Glomerular endothelial cell (primary cell): ENCODE measurements around the gene HOXA10. TPM values are rescaled to one million over a fixed set of nuclear protein-coding genes. Genes with fewer than 3 reads are reported as not detected.
A peak's percentile ranks its signal among the peaks of the same experiment; 100 is the strongest.

Source experiments
- DNase-seq: peaks from one replicate; pipeline ENCODE4 v3.0.0-alpha.2; 2011; ENCODE audit warnings: low read depth, low spot score; ENCODE audit errors: extremely low read depth
- total RNA-seq: library from RNA; depleted of rRNA; stranded (reverse); fragments of >200 nt; gene quantifications from 2 replicates; pipeline ENCODE4 v1.2.3, GENCODE V29; 2015

The HOXA10 gene
- total RNA-seq, 1 donor from 2014 or later, result 8.1 TPM

DNA sequence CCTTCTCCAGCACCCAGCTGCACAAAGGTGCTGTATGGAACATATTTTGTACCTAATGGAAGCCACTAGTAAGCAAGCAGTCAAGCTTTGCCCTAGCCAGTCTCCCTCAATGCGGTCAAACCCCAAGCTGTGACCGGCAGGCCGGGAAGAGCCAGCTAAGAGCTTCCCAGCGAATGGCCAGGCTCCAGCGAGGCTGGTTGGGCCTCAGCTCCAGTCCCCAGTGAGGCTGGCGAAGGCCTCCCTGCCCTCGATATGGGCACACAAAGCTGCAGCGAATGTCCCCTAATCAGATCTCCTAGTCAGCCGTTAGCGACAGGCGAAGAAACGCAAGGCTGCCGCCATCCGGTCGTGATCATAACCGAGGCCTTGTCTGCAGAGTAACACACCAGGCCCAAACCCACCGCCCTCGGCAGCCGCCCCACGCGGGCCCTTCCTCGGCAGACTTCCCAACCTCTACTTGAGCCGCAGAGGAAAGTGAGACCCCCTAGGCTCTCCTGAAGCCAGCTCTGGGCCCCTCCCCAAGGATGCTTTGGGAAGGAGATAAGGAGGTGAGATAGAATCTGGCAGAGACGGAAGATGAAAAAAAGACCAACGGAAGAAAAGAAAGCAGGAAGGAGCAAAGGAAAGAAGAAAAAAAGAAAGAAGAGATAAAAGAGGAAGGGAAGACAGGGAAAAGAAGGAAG lies 5.7 kb downstream of the HOXA10 start:
- no peak for DNase-seq

DNA sequence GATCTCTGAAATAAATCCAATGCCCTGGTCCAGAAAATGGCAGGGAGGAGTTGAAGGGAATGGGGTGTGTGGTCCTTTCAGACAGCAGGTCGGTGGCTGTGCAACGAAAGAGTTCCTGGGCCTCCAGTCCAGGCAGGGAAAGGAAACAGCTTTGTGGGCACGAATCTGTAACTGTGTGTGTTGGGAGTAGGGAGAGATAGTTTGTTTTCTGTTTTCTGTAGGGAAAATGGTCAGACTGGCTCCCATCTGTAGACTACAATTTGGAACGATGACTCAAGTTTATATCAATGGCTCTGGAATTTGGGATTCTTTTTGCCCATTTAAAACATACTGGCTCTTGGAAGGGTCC lies 6.2 kb downstream of the HOXA10 start:
- no peak for DNase-seq

DNA sequence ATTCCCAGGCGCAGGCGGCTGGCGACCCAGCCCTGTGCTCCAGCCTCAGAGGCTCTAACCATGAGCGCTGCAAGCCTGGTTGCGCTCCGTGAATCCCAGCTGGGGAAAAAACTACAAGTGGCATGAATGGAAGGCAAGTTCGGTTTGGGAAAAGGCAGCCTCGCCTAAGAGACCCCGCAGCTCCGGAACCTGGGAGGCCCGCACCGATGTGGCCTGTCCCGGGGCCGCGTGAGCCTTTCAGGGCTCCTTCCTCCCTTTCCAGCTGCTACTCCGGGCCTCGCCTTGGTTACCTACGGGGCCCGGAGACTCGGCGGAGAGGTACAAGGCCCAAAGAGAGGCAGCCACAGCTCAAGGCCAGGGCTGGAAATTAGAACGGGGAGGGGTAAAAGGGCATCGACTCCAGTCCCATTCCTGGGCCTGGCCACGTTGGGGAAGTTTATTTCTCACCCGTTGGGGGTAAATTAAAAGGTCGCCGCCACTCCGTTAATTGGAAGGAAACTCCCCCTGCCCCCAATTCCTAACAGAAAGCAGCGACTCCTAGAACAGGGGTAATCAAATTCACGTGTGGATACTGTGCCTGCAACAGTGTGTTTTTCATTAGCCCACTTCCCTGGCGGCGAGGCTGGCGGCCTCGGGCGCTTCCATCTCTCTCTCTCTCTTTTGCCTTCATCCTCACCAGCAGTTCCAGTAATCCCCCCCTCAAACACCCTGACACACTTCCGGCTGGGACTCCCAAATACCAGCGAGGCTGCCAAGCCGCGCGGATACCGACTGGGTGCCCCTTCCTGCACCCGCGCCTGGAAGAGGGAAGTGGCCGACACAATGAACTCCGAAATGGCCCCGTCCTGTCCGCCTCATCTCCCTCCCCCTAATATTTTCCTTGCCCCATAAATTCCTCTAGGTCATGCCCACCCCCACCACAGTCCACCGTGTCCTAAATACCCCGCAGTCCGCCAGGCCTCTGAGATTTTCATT lies 7.3 kb downstream of the HOXA10 start:
- no peak for DNase-seq

DNA sequence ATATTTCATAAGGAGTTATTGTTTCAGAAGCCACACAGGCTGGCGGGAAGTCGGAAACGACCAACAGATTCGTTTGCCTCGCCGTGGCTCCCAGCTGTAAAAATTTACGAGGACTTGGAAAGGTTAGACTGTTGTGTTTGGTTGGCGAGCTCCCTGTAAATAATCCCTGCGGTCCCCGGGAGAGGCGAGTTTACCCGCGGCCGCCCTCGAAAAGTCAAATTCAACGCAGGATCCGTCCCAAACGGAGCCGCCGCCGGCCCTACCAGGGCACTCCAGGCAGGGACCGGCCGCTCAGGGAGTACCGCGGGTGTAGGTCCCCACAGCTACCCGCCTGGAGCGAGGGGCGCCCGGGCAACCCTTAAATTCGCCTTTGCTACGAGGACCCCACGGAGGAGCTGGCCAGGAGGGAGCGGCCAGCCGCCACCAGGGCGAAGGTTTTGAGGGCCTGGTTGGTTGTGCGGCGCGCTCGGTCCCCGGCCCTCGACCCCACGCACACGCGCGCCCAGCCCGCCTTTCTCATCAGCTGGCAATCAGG lies 8.1 kb downstream of the HOXA10 start:
- DNase-seq, result no peak

DNA sequence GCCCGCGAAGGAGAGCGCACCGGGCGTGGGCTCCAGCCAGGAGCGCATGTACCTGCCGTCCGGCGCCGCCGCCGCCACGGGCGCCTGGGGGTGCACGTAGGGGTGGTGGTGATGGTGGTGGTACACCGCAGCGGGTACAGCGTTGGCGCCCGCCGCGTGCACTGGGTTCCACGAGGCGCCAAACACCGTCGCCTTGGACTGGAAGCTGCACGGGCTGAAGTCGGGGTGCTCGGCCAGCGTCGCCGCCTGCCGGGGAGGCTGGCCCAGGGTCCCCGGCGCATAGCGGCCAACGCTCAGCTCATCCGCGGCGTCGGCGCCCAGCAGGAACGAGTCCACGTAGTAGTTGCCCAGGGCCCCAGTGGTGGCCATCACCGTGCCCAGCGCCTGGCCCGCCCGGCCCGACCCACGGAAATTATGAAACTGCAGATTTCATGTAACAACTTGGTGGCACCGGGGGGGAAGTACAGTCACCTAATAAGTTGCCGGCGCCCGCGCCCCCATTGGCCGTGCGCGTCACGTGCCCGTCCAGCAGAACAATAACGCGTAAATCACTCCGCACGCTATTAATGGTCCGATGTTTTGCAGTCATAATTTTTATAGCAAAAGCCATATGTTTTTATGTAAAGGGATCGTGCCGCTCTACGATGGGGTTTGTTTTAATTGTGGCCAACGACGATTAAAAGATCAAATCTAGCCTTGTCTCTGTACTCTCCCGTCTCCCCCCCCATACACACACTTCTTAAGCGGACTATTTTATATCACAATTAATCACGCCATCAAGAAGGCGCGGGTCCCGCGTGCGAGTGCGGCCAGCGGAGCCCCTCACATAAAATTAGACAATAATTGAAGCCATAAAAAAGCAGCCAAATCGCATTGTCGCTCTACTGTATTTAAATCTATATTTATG lies 8.8 kb downstream of the HOXA10 start, which contains the start of gene HOXA9:
TSS of gene HOXA9 (minus strand) at position 449 of the 907 bp plus-strand sequence. CDS start at position 369, 80 bp downstream.
- peak; percentile 75 for DNase-seq

DNA sequence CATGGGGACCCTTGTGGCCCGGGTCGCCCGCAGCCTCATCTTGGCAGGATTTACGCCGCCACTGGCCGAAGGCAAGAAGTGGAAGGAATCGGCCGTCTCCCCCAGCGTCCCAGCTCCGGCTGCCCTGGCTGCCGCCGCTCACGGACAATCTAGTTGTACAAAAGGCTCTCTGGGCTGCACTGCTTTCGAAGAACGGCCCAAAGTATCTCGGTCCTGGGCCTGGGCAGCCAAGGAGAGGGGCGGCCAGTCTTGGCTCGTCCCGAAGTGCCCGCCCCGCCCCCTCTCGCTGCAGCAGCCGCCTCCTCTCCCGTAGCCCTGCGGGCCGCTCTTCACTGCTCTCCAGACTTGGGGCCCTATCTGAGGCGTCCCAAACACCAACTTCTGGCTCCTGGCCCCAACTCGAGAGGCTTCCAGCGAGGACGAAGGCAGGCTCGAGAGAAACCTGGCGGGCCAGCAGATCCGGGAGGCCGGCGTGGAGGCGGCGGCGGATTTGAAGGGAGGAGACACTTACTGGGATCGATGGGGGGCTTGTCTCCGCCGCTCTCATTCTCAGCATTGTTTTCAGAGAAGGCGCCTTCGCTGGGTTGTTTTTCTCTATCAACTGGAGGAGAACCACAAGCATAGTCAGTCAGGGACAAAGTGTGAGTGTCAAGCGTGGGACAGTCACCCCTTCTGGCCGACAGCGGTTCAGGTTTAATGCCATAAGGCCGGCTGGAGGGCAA lies 9.6 kb downstream of the HOXA10 start:
- DNase-seq, result no peak

DNA sequence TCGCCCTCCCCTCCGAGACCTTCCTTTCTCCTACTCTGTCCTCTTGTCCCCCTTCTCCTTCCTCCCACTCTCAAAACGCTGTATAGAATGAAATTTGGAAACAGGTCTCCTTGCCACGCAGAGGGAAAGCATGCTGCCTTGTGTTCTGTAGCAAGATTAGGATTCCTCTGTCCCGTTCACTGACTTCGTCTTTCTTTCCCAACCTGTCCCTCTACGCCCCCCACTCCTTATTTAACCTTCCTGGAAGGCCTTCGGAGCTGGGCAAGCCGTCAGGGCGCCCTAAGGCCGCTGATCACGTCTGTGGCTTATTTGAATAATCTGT lies 10.1 kb downstream of the HOXA10 start:
- DNase-seq, result no peak

DNA sequence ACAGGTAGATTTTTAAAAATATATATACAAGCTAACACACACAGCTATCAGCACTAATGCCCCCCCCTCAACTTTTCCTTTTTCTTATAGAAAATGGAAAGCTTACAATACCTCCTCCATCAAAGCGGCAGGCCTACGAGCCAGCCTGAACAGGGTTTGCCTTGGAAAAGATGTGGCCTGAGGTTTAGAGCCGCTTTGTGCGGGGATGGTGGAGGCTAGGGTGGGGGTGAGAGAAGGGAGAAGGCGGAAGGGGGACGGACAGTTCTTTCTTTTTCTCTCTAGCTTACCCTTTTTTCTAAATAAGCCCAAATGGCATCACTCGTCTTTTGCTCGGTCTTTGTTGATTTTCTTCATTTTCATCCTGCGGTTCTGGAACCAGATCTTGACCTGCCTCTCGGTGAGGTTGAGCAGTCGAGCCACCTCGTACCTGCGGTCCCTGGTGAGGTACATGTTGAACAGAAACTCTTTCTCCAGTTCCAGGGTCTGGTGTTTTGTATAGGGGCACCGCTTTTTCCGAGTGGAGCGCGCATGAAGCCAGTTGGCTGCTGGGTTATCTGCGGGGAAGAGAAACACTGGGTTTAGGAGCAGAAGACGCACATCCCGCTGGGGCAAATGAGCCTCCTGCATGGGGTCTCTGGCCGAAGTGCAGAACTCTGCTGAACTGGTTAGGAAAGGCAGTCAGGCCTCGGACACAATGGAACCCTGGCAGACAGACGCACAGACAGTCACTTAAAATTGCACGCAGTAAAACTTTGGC lies 10.7 kb downstream of the HOXA10 start:
- DNase-seq, result no peak

DNA sequence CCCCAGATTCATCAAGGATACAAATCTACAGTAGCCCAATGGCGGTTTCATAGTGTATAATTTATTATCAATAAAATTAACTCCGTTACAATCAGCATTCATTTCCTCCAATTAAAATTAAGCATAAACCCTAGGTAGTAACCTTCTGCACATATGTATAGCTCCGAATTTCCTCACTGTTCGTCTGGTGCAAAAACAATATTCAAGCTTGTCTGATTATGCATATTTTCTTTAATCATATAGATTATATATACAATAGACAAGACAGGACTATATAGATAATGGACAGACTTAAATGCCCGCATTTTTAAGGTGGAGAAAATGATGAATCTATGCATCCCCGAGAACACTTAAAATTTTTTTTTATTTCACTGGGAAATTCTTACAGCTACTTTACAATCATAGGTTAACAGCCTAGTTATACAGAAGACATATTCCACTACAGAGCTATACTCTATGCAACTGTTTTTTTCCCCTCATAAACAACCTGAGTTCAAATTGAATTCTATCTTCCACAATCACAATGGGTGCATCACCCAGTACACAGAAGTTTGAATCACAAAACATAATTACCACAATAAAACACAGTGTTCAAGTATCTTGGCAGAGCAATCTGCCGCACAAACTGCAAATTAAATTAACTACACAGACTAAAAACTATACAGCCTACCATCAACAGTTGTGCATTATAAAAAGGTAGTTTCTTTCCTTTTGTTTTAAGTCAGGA lies 11.4 kb downstream of the HOXA10 start:
- no peak for DNase-seq

DNA sequence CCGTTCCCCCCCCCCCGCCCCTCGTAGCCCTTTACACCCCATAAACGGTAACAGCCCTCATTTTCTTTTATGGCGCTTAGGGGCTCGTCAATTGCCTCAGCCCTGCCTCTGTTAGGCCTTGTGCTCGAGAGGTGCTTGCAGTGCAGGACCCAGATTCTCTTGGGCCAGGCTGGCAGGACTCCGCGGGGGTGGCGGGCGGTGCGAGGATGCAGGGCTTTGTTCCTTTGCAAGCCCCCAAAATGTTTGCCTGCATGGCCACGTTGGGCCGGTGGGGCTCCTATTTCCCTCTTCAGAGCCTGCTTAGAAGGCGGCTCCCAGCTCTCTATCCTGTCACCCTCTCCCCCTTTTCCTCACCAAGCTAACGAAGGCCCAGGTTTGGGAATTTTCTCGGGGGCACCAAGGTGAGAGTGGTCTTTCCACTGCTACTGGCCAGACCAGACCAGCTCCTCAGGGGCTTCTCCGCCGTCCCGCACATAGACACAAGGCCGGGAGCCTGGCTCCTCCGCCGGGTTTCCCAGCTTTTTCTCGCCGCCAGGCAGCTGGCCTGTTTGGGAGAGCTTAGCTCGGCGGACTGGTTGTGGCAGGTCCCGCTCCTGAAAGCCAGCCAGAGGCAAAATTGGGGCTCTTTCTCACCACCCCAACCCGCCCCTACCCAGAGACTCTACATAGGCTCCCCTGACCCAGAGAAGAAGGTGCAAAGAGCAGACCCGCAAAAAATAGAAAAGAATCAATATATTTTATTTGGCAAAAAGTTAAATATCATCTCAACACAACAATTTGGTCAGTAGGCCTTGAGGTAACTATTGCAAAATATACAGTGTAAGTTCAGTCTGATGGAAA lies 12.2 kb downstream of the HOXA10 start:
- DNase-seq, result no peak

DNA sequence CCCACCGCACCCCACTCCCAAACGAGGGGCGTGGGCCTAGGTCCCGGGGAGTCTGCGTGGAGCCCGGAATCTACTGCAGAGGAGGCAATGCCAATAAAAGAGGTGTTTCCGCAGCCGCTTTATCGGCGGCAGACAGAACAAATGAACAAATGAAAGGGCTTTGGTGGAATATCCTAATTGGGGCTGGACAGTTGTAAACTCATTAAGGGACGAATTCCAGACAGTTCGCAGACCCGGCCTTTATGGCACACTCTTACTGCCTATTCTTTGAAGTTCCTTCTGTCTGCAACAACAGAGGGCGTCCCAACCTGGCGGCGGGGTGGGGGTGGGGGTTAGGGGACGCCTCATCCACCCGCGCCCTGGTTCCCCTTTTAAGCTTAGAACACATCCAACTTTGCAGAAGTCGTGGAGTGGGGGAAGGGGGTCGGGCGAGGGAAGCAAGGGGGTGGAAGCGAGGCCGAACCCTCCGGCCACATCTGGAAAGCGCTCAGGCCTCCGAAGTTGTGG lies 12.9 kb downstream of the HOXA10 start:
- DNase-seq, result no peak

DNA sequence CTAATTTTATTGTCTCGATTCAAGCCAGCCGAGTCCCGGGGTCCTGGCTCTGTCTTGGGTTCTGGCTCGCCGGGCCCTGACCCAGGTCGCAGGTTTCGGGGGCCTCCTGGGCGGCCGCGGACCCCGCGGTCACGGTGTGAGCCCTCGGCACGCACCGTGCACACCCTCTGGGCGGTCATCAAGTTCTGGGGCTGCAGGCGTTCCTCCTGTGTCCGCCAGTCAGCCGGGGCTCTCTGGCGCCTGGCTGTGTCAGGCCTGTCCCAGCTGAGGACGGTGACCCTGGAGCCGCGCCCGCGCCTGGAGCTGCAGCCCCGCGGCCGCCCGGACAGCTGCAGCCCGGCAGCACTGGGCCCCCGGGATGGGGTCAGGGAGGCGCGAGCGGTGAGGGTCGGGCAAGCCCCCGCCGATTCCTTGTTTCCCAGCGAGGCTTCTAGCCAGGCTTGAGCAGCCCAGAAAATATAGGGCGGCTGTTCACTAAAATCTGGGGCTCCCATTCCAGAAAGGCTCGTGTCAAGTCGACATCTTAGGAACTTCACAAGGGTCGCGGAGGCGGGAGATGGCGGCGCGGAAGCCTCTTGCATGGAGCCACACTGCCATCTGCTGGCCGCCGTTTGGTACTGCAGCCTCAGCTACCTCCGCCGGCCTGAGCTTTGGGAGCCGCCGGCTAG lies 13.4 kb downstream of the HOXA10 start:
- no peak for DNase-seq

DNA sequence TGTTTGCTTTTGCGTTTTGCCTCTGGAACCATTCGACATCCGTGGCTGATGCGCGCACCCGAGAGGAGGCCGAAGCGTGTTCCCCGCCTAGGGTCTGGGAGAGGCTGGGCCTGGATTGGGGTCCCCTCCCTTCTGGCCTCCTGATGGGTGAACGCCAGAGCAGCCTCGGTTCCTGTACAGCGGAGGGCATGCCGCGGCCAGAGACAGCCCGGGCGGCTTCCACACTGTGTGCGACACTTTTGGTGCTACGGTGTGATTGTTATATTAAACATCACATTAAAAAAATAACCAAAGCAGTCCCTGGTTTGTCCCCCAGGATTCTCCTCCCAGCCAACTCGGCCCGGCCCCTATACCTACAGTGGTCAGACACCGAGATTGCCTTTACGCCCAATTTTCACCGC lies 14.0 kb downstream of the HOXA10 start:
- DNase-seq, result no peak

DNA sequence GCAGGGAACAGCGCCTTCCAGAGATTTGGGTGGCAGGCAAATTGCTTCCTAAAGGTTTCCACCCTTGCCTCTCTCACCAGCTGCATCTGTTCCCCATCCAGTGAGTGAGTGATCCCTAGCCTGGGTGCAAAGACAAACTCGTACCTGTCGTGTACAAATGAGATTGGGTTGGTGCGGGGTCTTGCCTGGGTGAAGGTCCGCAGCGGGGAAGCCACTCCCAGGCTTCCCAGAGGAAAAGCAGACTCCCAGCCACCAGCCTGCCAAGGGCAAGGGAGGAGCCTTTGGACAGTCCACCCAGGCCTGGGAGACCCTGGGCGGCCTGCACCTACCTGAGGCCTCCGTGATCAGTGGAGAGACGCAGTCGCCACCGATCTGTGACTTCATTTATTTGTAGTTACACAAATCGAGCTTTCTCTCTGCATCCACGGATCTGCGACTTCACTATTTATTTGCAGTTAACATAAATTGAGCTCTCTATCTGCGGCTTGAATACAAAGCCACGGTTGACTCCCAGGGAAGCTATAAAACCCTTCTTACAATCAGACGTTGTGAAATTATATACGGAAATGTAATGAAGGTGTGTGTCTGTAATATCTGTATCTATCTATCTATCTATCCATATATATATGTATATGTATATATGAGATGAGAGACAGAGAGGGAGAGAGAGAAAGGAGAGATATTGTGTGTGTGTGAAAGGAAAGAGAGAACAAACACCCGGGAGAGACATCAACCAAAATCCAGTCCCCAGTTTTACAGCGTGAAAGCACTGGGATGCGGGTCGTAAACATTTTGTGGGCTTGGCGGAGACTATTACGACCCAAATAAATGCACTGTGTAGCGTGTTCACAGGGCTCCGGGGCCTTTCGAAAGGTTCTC lies 14.6 kb downstream of the HOXA10 start:
- DNase-seq, result no peak

DNA sequence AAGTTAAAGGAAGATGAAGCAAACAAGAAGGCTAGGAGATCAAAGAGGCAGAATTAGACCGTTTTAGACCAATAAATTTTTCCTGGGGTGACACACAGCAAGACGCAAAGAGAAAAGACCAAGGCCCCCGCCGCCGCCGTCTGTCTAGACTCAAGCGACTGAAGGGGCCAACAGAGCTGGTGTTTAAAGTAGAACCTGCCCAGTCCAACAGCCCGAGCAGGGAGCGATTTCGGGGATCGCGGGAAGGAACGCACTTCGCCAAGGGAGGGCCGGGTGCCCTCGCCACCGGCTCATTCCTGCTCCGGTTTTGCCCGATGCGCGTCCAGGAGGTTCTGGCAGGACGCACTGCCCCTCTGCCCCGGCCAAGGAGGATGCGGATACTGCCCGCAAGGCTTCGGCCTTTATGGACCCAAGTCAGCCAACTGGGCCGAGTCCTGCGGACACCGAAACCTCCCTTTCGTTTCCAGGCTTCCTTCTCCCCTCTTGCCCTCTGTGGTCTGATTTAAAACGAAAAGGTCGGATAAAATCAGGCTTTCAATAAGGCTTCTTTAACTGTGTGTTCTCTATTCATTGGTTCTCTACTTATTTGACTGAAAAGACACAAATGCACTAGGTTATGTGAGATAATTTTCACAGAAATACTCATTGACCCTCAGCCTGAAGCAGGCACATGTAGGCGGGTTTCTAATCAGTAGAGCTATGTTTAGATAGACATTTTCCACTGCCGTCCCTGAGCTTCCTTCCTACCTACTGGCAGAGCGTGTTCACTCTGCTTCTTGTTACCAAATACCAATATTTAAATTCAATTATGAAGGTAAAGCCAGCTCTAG lies 15.5 kb downstream of the HOXA10 start:
- DNase-seq, result no peak
